Coronary artery (tissue), 2 donors: ENCODE data around the gene IL1R2.
"Not testable (repeated sequence)": the region's sequence is repeated elsewhere in the genome, so short reads cannot be mapped to it uniquely, and the experiment has no call there.

Source experiments
- DNase-seq: peaks from one replicate; pipeline ENCODE4 v3.0.0-alpha.2; 2017; ENCODE audit warnings: low spot score
- H3K27ac ChIP-seq, 2 donors: fragments of 200-600 bp; sonication (generic); one replicate each; pipeline ENCODE4 v1.5.1; 2016 to 2019
- H3K4me3 ChIP-seq: fragments of 200-600 bp; sonication (generic); 2 replicates; pipeline ENCODE4 v1.5.1; 2016; ENCODE audit warnings: mild to moderate bottlenecking, moderate library complexity
- TF ChIP-seq, protein P1 (sequence below): fragments of 200-600 bp; sonication (generic); IDR thresholded peaks from one replicate; pipeline ENCODE4 v1.5.1; 2019; ENCODE audit warnings: antibody characterized with exemption

IL1R2 gene

DNA sequence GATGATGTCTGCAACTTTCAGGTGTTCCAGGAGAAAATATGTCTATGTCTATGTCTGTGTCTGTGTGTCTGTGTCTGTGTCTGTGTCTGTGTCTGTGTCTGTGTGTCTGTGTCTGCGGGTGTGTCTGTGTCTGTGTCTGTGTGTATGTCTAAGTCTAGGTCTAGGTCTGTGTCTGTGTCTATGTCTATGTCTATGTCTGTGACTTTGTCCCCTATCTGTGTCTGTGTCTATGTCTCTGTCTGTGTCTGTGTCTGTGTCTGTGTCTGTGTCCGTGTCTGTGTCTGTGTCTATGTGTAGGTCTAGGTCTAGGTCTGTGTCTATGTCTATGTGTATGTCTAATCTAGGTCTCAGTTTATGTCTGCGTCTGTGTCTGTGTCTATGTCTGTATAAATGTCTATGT lies 10.5 kb downstream of the IL1R2 start:
- TF ChIP-seq, protein P1, sequence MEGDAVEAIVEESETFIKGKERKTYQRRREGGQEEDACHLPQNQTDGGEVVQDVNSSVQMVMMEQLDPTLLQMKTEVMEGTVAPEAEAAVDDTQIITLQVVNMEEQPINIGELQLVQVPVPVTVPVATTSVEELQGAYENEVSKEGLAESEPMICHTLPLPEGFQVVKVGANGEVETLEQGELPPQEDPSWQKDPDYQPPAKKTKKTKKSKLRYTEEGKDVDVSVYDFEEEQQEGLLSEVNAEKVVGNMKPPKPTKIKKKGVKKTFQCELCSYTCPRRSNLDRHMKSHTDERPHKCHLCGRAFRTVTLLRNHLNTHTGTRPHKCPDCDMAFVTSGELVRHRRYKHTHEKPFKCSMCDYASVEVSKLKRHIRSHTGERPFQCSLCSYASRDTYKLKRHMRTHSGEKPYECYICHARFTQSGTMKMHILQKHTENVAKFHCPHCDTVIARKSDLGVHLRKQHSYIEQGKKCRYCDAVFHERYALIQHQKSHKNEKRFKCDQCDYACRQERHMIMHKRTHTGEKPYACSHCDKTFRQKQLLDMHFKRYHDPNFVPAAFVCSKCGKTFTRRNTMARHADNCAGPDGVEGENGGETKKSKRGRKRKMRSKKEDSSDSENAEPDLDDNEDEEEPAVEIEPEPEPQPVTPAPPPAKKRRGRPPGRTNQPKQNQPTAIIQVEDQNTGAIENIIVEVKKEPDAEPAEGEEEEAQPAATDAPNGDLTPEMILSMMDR: no peak
- Histone ChIP-seq H3K27ac (no peak overlapping the region), H3K4me3 (no peak overlapping the region)
- DNase-seq: no peak

DNA sequence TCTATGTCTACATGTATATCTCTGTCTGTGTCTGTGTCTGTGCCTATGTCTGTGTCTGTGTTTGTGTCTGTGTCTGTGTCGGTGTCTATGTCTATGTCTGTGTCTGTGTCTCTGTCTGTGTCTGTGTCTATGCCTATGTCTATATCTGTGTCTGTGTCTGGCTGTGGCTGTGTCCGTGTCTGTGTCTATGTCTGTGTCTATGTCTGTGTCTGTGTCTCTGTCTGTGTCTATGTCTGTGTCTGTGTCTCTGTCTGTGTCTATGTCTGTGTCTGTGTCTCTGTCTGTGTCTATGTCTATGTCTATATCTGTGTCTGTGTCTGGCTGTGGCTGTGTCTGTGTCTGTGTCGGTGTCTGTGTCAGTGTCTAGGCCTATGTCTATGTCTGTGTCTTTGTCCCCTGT lies 11.1 kb downstream of the IL1R2 start:
- not testable (repeated sequence) for DNase-seq, H3K27ac ChIP-seq, H3K4me3 ChIP-seq

DNA sequence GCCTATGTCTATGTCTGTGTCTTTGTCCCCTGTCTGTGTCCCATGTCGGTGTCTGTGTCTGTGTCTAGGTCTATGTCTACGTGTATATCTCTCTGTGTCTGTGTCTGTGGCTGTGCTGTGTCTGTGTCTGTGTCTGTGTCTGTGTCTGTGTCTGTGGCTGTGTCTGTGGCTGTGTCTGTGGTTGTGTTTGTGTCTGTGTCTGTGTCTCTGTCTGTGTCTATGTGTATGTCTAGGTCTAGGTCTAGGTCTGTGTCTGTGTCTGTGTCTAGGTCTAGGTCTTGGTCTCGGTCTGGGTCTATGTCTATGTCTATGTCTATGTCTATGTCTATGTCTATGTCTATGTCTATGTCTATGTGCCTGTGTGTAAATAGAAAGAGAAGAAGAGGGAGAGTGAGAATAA lies 11.9 kb downstream of the IL1R2 start:
- TF ChIP-seq, protein P1: no peak
- Histone ChIP-seq H3K4me3 (no peak overlapping the region), H3K27ac (no peak overlapping the region)
- no peak for DNase-seq

DNA sequence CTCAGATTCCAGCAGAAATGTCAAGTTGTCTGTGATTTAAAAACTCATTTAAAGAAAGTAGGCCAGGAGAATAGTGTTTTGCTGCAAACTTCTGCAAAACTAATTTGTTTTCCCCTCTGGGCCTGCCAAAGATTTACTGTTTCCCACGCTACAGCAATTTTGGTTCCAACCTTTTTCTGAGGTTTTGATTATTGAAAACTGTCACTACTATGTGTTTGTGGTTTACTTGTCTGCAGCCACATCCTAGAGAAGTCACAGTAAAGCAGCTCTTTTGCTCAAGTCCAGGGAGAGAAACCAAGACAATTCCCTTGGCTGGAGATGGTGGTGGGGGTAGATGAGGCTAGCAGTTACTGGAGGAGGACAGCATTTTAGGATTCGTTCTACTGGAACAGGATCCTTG lies 12.8 kb downstream of the IL1R2 start:
- H3K27ac ChIP-seq: no peak overlapping the region
- DNase-seq: no peak
- no peak overlapping the region for H3K4me3 ChIP-seq
- TF ChIP-seq, protein P1: no peak

DNA sequence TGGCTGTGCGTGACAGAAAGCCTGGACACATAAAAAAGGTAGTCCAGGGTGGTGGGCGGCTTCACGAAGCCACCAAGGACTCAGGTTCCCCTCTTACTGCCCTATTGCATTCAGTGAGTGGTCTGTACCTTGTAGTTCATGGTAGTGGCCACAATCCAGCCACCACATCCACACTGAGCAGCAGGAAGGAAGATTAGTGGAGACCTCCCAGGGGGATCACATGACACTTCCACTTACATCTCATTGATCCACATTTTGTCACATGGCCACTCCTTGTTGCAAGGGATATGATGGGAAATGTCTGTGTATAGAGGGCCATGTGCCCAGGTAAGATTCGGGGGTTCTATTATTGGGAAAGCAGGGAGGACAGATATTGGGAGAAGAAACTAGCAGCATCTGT lies 13.7 kb downstream of the IL1R2 start:
- TF ChIP-seq, protein P1: no peak
- no peak overlapping the region for H3K27ac ChIP-seq
- H3K4me3 ChIP-seq: no peak overlapping the region
- no peak for DNase-seq

DNA sequence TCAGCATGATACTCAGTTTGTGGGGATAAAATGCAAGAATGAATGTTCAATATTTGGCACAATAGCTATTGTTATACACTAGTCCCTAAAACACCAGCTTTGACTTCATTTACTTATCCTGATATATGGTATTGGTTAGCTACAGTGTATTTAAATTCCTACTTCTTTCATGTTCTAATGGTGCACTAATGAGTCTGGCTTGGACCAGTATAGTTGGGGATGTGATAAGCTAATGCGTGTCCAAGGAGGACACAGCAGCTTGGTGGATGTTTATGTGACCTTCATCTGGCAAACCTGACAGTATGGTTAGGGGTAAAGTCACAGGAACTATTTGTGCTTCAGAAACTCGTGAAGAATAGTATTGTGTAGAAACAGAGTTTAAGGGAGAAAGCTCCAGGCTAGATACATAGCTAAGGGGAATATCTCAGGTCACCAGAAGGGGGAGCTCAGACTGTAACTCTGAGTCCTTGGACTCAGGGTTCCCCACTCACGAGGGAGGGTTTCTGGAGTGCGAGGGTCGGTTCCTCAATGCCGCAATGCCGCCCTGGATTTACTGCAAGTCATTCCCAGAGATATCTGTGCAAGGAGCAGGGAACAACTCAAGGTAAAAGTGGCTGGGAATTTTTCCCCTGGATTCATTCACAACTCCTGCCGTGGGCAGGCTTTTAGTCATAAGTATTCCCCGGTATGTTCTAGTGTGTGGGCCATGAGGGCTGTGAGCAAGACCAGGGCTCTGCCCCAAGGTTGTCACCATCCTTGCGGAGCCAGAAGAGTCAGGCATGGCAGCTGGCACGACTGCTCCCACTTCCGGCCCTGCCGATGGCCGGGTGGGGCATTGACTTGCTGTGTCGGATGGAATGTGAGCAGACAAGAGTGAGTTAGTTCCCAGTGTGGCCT lies 14.5 kb downstream of the IL1R2 start:
- no peak for DNase-seq
- Histone ChIP-seq H3K27ac (no peak overlapping the region), H3K4me3 (no peak overlapping the region)
- TF ChIP-seq, protein P1: no peak

DNA sequence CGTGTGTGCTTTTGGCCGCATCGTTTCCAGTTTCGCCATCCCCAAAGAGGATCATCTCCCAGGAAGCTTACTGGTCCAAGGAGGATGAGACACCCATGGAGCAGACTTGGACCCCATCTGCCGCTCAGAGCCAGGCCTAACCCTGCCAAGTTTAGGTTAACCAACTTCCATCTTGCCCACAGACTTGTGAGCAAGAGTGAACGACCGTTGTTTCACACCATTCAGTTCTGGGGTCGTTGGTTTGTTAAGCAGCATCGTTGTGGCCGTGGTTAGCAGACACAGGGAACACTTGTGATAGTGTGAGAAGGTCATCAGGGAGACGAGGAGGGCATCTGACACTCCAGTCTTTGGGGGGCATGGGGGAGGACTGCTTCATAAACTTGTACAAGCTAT lies 15.1 kb downstream of the IL1R2 start:
- H3K4me3 ChIP-seq: no peak overlapping the region
- TF ChIP-seq, protein P1: no peak
- H3K27ac ChIP-seq: no peak overlapping the region
- DNase-seq: no peak
